Prostate gland (tissue), 2 donors: ENCODE results near the gene CARS2.

Experiments
- POLR2A ChIP-seq: fragments of 450-650 bp; IDR thresholded peaks from one replicate; pipeline ENCODE4 v1.6.1; 2016; ENCODE audit warnings: antibody characterized with exemption, mild to moderate bottlenecking
- POLR2AphosphoS5 ChIP-seq: sonication (generic); formaldehyde crosslinking; IDR thresholded peaks from one replicate; pipeline ENCODE4 v1.6.1; 2017; ENCODE audit warnings: antibody characterized with exemption
- TF ChIP-seq, protein P1 (sequence below), 4 experiments: fragments of 200-600 bp in 2 of 4; fragments of 450-650 bp in 2 of 4; sonication (generic) in 2 of 4; IDR thresholded peaks; 1 replicate in 3 of 4; 2 replicates in 1 of 4; pipeline ENCODE4 v1.5.1; 2016 to 2019; ENCODE audit warnings: antibody characterized with exemption in 4 of 4, mild to moderate bottlenecking in 2 of 4, moderate library complexity in 2 of 4

- TF ChIP-seq, protein P1, sequence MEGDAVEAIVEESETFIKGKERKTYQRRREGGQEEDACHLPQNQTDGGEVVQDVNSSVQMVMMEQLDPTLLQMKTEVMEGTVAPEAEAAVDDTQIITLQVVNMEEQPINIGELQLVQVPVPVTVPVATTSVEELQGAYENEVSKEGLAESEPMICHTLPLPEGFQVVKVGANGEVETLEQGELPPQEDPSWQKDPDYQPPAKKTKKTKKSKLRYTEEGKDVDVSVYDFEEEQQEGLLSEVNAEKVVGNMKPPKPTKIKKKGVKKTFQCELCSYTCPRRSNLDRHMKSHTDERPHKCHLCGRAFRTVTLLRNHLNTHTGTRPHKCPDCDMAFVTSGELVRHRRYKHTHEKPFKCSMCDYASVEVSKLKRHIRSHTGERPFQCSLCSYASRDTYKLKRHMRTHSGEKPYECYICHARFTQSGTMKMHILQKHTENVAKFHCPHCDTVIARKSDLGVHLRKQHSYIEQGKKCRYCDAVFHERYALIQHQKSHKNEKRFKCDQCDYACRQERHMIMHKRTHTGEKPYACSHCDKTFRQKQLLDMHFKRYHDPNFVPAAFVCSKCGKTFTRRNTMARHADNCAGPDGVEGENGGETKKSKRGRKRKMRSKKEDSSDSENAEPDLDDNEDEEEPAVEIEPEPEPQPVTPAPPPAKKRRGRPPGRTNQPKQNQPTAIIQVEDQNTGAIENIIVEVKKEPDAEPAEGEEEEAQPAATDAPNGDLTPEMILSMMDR (IDR thresholded peaks at IDR 0.05) = no peak
- TF ChIP-seq POLR2A = no peak
- TF ChIP-seq POLR2AphosphoS5 = no peak
Measured at GRCh38 chr13:110600261-110600819, 105.6 kb downstream of the CARS2 start.
